Testis (tissue), 2 donors: ENCODE measurements around the gene PRKCG.

Experiments used
- CTCF ChIP-seq, 3 experiments: fragments of 450-650 bp in 2 of 3; fragments of 200-600 bp in 1 of 3; sonication (generic) in 1 of 3; IDR thresholded peaks; one replicate each; pipeline ENCODE4 v1.5.1; 2016 to 2019; ENCODE audit warnings: antibody characterized with exemption in 3 of 3, mild to moderate bottlenecking in 2 of 3, moderate library complexity in 1 of 3
- POLR2A ChIP-seq: fragments of 450-650 bp; IDR thresholded peaks from one replicate; pipeline ENCODE4 v1.6.1; 2017; ENCODE audit warnings: antibody characterized with exemption, mild to moderate bottlenecking, moderate library complexity

DNA sequence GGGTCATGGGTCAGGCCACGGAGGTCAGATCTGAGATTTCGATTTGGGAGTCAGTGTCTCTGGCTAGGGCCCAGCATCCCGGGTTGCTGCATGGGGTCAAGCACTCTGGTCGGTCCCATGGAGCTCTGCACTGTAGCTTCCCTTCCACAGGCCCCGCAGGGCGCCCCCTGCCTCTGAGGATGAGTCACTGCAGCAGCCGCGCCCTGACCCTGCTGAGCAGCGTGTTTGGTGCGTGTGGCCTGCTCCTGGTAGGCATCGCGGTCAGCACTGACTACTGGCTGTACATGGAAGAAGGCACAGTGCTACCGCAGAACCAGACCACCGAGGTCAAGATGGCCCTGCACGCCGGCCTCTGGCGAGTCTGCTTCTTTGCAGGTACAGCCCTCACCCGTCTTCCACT, 30.7 kb downstream of the PRKCG start:
- TF ChIP-seq CTCF (IDR thresholded peaks at IDR 0.05) (peak in 2 of 3 experiments; percentile 7 to 10), POLR2A (no peak)
